ENCODE measurements around the gene PCSK6.
"Not testable (repeated sequence)": the region's sequence is repeated elsewhere in the genome, so short reads cannot be mapped to it uniquely, and the experiment has no call there.

PCSK6 gene

DNA sequence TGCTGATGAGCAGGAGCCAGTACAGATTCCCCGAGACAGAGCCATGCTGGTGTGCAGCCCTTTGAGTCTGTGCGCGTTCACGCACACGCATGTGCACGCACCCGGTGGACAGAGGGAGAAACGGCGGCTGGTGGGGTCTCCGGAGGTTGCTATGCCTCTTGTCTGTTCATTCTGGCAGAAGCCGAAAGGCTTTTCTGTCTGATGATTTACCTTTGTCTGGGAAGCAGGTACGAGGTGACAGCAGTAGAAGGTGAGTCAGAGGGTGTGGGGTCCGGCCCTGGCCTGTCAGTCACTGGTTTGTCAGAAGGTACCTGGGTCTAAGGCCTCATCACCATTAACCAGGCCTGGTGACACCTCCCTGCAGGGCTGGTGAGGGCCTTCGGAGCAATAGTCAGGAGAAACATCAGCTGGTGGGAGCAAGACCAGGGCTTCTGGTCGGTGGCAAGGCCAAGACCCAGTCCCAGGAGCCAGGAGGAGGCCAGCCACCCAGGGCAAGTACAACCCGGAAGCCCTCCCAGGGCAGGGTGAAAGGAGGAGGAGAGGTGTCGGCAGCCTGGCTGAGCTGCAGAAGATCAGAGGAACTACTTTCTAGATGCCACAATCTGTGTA is 7.5 kb downstream of the PCSK6 start:
- DNase-seq: no peak

DNA sequence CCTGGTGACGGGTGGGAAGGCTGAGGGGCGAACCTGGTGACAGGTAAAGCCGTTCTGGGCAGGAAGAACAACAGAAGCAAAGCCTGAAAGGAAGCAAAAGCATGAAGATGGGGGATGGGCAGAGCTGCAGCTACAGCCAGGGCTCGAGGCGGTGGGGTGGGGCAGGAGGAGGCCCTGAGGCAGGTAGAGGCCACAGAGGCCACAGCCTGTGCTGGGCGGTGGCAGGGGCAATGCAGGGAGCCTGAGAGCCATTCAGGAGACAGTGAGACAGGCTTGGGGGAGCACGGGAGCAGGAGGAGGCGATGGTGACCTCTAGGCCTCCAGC is 8.2 kb downstream of the PCSK6 start:
- no peak for DNase-seq

GRCh38 chr15:101480613-101481380 is 8.7 kb downstream of the PCSK6 start:
- no peak for DNase-seq

- no peak for DNase-seq
Measured at GRCh38 chr15:101479851-101480612, 9.5 kb downstream of the PCSK6 start.

DNA sequence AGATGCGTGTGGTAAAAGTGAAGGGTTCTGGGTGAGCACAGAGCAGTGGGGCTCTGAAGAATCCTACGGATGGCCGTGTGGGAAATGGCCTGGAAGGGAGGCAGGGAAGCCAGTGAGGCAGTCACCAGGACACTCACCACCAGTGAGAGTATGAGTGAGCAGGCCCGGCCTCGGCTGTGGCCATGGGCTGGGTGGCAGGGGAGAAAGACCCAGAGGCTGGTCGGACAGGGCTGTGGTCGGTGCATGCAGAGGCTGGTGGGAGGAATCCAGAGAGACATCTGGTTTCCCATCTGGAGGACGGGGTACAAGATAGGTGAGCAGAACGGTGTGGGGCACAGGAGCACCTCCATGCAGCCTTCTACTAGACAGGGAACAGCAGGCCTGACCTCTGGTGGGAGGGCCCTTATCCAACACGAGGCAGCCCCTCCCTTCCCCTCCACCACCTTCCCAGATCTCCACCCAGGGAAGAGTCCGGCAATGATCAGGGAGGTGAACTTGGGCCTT is 10.1 kb downstream of the PCSK6 start:
- no peak for DNase-seq

GRCh38 chr15:101478701-101479341 is 10.7 kb downstream of the PCSK6 start:
- no peak for DNase-seq

GRCh38 chr15:101477851-101478362 is 11.6 kb downstream of the PCSK6 start:
- DNase-seq: no peak

- DNase-seq: no peak
Measured at GRCh38 chr15:101476756-101477155, 12.8 kb downstream of the PCSK6 start.

DNA sequence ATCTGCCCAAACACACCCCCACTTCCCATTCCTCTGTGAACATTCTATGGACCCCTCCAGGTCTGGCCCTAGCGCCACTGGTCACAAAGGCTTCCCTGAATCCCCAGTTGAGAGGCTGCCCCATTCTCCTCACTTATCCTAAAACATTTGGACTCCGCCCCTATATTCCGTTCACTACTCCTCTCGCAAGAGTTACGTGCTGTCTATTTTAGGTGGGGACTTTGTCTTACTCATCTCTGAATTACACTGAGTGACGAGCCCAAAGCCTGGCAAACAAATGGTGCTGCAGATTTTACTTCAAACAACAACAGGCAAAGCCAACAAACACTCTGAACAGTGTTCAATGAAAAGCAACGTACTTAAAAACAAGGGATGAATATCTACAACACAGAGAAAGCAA is 14.5 kb downstream of the PCSK6 start:
- no peak for DNase-seq

DNA sequence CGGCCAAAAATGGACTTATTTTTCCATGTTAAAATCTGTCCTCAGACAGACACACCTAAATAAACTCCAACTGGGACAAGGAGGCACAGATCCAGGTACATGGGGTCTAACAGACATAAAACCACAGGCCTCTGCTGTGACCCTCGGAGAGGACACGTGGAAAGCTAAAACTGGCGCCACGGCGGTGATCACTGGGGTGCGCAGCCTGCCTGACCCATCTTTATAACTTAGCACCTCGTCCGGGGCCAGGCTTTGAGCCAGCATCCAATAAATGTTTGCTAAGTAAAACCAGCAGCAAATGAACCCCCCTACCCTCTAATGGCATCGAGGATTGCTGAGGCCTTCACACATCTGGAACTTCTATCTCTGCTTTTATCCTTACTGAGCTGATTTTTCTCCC is 15.3 kb downstream of the PCSK6 start:
- no peak for DNase-seq

GRCh38 chr15:101472033-101472432 is 17.5 kb downstream of the PCSK6 start:
- no peak for DNase-seq

DNA sequence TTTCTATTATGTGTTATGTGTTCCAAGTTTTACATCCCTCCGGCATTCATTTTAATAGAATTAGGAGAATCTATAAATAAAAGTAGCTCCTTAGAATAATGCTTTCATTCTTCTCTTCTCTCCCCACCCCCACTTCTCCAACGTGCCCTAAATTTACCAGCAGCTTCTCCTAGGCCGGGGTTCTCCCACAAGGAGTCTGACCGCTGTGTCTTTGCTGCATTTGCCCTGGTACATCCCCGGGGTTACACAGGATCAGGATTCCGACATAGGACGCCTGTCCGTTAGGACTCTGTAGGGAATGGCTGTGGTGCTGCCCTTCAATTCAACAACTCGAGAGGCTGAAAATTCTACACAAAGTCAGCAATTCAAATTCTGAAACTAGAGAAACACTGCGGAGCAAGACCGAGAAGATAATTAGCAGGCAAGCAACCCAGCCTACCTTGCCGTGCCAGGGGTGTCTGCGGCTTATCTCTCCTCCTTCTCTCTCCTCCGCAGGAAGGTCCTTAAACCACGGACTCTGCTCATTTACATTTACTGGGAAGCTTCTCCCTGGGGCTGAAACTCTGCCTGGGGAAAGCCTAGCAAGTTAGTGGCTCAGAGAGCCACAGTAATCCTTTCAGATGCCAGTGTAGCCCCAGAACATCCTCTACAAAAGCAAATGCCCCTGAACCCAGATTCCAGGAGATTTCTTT is 18.8 kb downstream of the PCSK6 start:
- no peak for DNase-seq

DNA sequence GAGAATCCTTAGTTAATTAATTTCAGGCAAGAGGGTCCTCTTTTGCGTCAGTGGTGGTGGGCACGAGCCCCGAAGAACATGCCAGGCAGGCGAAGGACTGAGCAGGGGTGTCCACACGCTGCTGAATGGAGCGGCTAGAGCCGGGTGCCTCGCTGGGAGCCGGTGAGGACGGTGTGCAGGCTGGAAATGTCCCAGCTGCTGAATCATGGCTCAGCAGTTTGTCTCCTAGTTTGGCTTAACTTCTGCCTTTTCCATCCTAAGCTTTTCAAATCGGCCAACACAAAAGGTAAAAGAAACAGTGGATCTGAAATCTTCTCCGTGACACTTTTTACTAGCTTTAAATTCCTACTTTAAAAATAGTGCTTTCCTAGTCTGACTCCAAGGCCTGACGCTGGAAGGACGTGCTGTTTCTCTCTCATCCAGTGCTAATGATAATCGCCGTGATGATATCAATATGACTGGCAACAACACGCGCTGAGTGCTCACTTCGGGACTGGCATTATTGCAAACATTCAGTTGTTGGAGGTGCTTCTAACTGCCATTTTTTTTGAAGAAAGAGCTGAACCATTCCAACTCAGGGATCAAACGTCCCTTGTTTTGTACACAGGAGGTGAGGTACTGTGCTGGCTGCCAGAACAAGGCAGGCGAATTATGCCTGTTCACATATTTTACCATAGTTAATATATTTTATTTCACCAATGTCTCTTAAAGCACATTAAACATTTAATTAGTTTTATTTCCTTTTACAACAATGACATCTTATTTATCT is 19.8 kb downstream of the PCSK6 start:
- DNase-seq: no peak

DNA sequence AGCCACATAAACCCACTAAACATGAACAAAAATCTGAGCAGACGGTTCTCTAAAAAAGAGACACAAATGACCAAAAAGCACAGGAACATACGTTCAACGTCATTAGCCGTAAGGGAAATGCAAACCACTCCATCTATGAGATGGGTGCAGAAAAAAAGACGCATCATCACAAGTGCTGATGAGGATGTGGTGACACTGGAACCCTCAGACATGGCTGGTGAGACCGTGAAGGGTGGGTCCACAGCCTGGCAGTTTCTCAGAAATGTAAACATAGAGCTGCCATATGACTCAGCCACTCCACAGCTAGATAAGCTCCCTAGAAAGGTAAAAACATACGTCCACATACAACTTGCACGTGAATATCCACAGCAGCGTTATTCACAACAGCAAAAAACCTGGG is 23.3 kb downstream of the PCSK6 start:
- DNase-seq: no peak

GRCh38 chr15:101464999-101465669 is 24.4 kb downstream of the PCSK6 start:
- no peak for DNase-seq

- DNase-seq: no peak
Measured at GRCh38 chr15:101464256-101464998, 25.1 kb downstream of the PCSK6 start.

GRCh38 chr15:101463696-101464095 is 25.8 kb downstream of the PCSK6 start:
- not testable (repeated sequence) for DNase-seq

GRCh38 chr15:101463270-101463669 is 26.2 kb downstream of the PCSK6 start:
- DNase-seq: no peak

DNA sequence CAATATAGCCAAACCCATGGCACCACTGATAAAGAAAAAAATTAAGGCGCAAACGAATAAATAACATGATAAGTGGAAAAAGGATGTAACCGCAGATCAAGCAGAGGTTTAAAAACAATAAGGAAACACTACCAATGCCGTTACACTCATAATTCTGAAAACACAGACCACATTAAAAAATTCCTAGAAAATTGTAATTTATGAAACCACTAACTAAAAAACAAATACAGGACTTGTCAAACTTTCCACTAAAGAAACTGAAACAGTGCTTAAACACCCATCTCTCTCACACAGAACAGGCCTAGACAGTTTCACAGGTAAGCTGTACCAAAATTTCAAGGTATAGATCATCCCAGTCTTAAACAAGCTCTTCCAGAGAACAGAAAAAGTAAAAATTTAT is 28.4 kb downstream of the PCSK6 start:
- no peak for DNase-seq

- DNase-seq: no peak
Measured at GRCh38 chr15:101459579-101460300, 29.8 kb downstream of the PCSK6 start.
